Measurements from ENCODE around the gene NCOA7. TPM values are rescaled to one million over a fixed set of nuclear protein-coding genes. Genes with fewer than 3 reads are reported as not detected.

NCOA7 gene
- total RNA-seq, 2 donors from 2014 or later = 11.4 to 15.2 TPM

- Mint-ChIP-seq H3K9me3 (no peaks in the 10 kb centered on the region), H3K27me3 (ENCODE audit: insufficient read depth) (no peaks in the 10 kb centered on the region), H3K4me1 (peaks cover 10% of the 10 kb centered on the region), H3K27ac (no peak overlapping the region), H3K36me3 (ENCODE audit: low read depth) (no peaks in the 10 kb centered on the region), H3K4me3 (no peak overlapping the region)
- 92 to 93% methylated on average over 7 to 10 of the region's 10 CpGs for WGBS, 2 experiments (ENCODE audit: insufficient coverage in 1 of 2, insufficient read length in 1 of 2)
- H3K9me3 ChIP-seq (ENCODE audit: control insufficient read depth, low read length) = no peaks in the 10 kb centered on the region
- H3K4me3 ChIP-seq (ENCODE audit: low read length) = no peak overlapping the region
- no peak for DNase-seq
- TF ChIP-seq, protein P1, sequence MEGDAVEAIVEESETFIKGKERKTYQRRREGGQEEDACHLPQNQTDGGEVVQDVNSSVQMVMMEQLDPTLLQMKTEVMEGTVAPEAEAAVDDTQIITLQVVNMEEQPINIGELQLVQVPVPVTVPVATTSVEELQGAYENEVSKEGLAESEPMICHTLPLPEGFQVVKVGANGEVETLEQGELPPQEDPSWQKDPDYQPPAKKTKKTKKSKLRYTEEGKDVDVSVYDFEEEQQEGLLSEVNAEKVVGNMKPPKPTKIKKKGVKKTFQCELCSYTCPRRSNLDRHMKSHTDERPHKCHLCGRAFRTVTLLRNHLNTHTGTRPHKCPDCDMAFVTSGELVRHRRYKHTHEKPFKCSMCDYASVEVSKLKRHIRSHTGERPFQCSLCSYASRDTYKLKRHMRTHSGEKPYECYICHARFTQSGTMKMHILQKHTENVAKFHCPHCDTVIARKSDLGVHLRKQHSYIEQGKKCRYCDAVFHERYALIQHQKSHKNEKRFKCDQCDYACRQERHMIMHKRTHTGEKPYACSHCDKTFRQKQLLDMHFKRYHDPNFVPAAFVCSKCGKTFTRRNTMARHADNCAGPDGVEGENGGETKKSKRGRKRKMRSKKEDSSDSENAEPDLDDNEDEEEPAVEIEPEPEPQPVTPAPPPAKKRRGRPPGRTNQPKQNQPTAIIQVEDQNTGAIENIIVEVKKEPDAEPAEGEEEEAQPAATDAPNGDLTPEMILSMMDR (conservative IDR thresholded peaks at IDR 0.05) = no peak
- no peak overlapping the region for H3K27ac ChIP-seq (ENCODE audit: low read depth, low read length)
- no peaks in the 10 kb centered on the region for H3K27me3 ChIP-seq (ENCODE audit: control insufficient read depth, insufficient read depth, low read length, poor library complexity, severe bottlenecking)
- no peaks in the 10 kb centered on the region for H3K36me3 ChIP-seq (ENCODE audit: control insufficient read depth, insufficient read depth, low read length)
- H3K4me1 ChIP-seq (ENCODE audit: control insufficient read depth, insufficient read depth, low read length) = no peaks in the 10 kb centered on the region
- H3K9ac ChIP-seq (ENCODE audit: extremely low read depth, low read length, poor library complexity, severe bottlenecking) = no peak overlapping the region
These were observed 21.9 kb downstream of the NCOA7 start for GRCh38 chr6:125812394-125813292.

DNA sequence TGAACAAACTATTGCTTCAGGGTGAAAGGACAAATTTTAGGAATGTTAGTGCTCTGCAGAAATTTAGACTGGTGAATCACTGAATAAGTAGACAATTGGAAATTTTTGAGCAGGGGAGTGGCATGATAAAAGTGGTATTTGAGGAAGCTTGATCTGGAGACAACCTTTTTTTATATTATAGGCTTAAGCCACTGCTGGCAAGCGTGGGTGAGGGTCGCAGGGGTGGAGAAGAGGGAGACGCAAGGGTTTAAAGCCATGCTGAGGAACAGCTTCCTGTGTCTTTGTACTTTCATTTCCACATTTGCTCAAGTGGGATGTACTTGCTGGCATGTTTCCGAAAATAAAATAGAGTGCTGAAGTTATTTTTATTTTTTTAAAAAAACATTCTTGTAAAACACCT is 23.7 kb downstream of the NCOA7 start:
- no peaks in the 10 kb centered on the region for H3K9me3 ChIP-seq (ENCODE audit: control insufficient read depth, low read length)
- no peak overlapping the region for H3K4me3 Mint-ChIP-seq
- no peaks in the 10 kb centered on the region for H3K27me3 Mint-ChIP-seq (ENCODE audit: insufficient read depth)
- H3K36me3 ChIP-seq (ENCODE audit: control insufficient read depth, insufficient read depth, low read length) = no peaks in the 10 kb centered on the region
- no peaks in the 10 kb centered on the region for H3K27me3 ChIP-seq (ENCODE audit: control insufficient read depth, insufficient read depth, low read length, poor library complexity, severe bottlenecking)
- H3K27ac Mint-ChIP-seq = no peak overlapping the region
- no peak overlapping the region for H3K27ac ChIP-seq (ENCODE audit: low read depth, low read length)
- peaks cover 21% of the 10 kb centered on the region for H3K4me1 Mint-ChIP-seq
- H3K4me3 ChIP-seq (ENCODE audit: low read length) = no peak overlapping the region
- TF ChIP-seq, protein P1 (conservative IDR thresholded peaks at IDR 0.05) = no peak
- DNase-seq = no peak
- H3K4me1 ChIP-seq (ENCODE audit: control insufficient read depth, insufficient read depth, low read length) = peaks cover 8% of the 10 kb centered on the region
- no peaks in the 10 kb centered on the region for H3K9me3 Mint-ChIP-seq
- H3K36me3 Mint-ChIP-seq (ENCODE audit: low read depth) = no peaks in the 10 kb centered on the region
- H3K9ac ChIP-seq (ENCODE audit: extremely low read depth, low read length, poor library complexity, severe bottlenecking) = no peak overlapping the region
- WGBS, 2 experiments (ENCODE audit: insufficient coverage in 1 of 2, insufficient read length in 1 of 2) = 93 to 96% methylated on average over 3 to 4 of the region's 4 CpGs

DNA sequence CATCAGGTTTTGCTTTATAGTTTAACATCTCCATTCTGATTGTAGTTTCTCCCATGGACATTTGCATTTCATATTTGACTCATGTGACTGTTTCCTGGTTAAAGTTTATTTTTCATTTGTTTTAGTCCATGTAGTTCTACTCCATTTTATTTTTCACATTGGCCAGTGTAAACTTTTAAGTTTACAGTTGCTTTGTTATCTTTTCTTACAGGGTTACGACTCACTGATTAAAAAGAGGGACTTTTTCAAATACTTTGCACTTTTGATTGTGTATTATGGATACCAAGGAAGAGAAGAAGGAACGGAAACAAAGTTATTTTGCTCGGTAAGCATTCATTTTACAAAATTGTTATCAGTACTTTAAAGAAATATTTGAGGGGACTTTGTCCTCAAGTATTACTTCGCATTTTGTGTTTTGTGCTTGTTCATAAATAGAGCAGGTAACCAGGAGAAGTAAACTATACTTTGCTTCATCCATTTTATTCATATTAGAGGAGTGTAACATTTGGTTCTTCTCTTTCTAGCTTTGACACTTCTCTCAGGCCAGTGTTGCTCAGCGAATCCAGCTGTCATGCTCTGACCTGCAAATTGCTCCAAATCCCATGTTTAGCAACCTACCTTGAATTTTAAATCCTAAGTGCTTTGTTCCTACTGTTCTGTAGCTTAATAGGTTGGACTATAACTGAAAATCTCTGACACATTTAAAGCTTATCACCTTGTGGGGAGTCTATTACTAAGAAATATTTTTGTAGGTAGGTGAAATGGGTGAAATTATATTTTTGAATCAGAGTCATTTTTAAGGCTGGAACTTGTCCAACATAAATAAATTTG is 24.5 kb downstream of the NCOA7 start:
- H3K4me3 ChIP-seq (ENCODE audit: low read length) = no peak overlapping the region
- DNase-seq = no peak
- 90% methylated on average over 5 of the region's 5 CpGs; no CpG with 5 or more reads in 1 of the 2 experiments for WGBS, 2 experiments (ENCODE audit: insufficient coverage in 1 of 2, insufficient read length in 1 of 2)
- H3K9me3 Mint-ChIP-seq = no peaks in the 10 kb centered on the region
- peaks cover 28% of the 10 kb centered on the region for H3K4me1 Mint-ChIP-seq
- no peaks in the 10 kb centered on the region for H3K9me3 ChIP-seq (ENCODE audit: control insufficient read depth, low read length)
- no peak overlapping the region for H3K9ac ChIP-seq (ENCODE audit: extremely low read depth, low read length, poor library complexity, severe bottlenecking)
- no peaks in the 10 kb centered on the region for H3K27me3 ChIP-seq (ENCODE audit: control insufficient read depth, insufficient read depth, low read length, poor library complexity, severe bottlenecking)
- no peaks in the 10 kb centered on the region for H3K36me3 Mint-ChIP-seq (ENCODE audit: low read depth)
- TF ChIP-seq, protein P1 (conservative IDR thresholded peaks at IDR 0.05) = no peak
- no peak overlapping the region for H3K27ac ChIP-seq (ENCODE audit: low read depth, low read length)
- no peak overlapping the region for H3K27ac Mint-ChIP-seq
- H3K4me1 ChIP-seq (ENCODE audit: control insufficient read depth, insufficient read depth, low read length) = peaks cover 15% of the 10 kb centered on the region
- no peaks in the 10 kb centered on the region for H3K36me3 ChIP-seq (ENCODE audit: control insufficient read depth, insufficient read depth, low read length)
- no peak overlapping the region for H3K4me3 Mint-ChIP-seq
- no peaks in the 10 kb centered on the region for H3K27me3 Mint-ChIP-seq (ENCODE audit: insufficient read depth)
